Head of caudate nucleus (tissue), 42 donors: ENCODE data around the gene PKMYT1.
A peak's percentile ranks its signal among the peaks of the same experiment; 100 is the strongest.

Source experiments
- DNase-seq, 42 donors: peaks; one replicate each; pipeline versions ENCODE4 v3.0.0 to v3.0.0-alpha.2; 2020 to 2021; ENCODE audit warnings: mixed read lengths in 7 of 42
- intact Hi-C: fragments of 100-400 bp; cut with DNase I; formaldehyde crosslinking; loops from one replicate; pipeline ENCODE4 v1.15.0; 2022

PKMYT1 gene

DNA sequence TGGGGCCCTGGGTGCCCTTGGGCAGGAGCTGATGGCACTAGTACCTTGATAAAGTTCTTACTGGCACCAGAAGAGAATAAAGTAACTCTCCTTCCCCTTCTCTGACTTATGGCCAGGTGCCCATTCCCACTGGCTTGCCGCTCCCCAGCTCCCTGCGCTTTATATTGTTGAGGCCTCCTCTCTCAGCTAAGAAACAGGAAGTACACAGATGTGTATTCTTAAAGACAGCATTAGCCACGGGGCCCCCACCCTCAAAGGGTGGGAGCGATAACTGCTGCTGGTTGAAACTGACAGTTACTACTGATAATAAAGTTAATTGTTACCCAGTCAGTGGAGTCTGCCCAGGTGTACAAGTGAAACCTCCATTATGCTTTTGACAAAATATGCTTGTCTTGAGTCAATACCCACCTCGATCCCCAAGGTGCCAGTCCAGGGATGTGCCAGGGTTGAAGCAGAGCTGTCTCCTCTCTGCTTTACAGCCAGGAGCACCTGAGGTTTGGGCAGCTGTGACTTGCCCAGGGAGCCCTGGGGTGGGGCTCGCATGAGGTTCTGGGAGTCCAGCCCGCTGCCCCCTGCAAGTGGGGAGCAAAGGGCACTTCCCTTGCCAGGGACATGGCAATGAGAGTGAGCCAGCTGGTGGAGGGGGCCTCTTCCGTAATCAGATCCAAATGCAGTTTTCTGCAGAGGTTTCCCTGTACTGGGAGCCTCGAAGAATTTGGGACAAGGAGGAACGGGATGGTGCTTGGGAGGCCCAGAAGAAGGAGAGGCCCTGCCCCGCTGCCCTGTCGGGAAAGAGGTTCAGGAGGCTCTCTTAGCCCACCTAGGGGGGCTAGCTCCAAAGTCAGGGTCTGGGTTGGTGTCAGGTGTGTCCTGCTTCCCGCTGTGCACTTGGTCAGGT lies 27.1 kb upstream of the PKMYT1 start:
- intact Hi-C loops = no loop called here
- no peak for DNase-seq

DNA sequence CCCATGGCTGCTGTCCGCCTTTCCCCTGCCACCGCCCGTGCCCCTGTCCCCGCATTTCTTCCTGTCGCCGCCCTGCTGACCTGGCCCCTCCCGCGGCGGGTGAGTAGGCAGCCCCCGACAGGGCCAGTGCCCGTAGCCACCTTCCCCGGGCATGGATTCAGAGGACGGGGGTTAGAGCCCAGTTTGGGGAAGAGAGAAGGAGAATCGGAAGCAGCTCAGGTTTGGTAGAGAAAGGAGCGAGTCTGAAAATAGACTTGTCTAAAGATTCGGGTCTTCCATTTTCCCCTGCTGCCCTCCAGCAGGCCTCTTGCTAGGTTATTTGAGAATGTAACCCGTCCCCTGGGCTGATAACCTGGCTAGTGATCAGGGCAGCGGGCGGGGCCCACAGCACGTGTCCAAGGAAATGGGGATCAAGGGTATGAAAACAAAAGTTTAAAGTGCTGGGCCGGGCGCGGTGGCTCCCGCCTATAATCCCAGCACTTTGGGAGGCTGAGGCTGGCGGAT lies 24.6 kb upstream of the PKMYT1 start:
- intact Hi-C loops = loop anchor here (2.0 kb wide), 1 partner anchor 18 kb away; the partner anchor contains the start of gene HCFC1R1
- no peak for DNase-seq

DNA sequence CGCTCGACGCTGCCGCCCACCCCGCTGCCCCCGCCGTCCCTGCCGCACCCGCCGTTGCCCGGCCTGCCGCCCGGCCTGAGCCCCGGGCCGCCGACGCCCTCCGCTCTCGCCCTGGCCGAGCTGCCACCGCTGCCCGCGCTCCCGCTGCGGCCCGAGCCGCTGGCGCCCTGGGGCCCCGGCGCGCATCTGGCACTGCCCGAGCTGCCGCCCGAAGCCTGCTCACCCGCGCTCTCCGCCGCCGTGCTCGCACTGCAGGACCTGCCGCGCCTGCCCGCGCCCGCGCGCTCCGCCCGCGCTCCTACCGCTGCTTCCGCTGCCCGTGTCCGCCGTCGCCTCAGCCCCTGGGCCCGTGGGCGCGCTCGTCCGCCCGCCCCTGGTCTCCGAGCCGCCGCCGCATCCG lies 24.1 kb upstream of the PKMYT1 start:
- peak in 2 of 42 donors; percentile 25 to 34 for DNase-seq
- intact Hi-C loops = loop anchor here (2.0 kb wide), 1 partner anchor 18 kb away; the partner anchor contains the start of gene HCFC1R1

DNA sequence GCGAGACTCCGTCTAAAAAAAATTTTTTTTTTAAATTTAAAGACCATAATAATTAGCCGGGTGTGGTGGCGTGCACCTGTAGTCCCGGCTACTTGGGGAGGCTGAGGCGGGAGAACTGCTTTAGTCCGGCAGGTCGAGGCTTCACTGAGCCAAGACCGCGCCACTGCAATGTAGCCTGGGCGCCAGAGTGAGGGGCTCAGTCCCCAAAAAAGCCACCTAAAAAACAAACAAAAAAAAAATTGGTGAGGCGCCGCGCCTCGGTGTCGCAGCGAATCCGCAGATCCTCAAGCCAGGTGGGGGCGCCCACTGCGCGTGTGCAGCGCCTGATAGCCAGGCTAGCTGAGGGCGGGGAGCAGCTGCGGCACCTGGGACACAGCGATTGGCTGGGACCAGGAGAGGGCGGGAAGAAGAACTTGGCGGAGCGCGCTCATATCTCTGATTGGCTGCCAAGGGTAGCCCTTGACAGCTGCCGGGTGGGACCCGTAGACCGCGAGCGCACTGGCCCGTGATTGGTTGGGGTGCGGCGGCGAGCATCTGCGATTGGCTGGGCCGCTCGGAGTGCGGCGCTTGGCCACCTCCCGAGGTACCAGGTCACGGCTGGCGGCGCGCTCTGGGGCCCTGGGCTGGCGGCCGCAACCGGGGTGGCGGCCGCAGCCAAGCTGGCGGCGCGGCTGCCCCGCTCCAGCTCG lies 23.5 kb upstream of the PKMYT1 start:
- intact Hi-C loops = loop anchor here (2.0 kb wide), 1 partner anchor 19 kb away; the partner anchor contains the start of gene HCFC1R1
- peak; percentile 92 to 99 (median 98) for DNase-seq

DNA sequence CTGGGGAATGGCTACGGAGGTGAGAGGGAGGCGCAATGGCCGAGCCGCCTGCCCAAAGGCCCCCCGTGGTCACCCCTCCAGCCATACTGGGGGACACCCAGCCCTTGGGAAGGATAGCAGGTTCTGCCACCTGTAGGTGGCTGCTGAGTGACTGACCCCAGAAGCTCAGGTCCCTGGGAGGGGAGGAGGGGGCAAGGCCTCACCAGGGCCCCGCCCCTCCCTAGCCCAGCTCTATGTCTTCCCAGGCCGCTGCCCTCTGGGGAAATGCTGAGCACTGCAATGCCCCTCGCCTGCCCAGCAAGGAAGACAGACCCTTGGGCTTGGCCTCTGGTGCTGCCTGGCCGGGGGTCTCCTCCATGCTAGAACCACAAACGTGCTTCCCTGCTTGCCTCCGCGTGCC lies 21.1 kb upstream of the PKMYT1 start:
- no peak for DNase-seq
- intact Hi-C loops = no loop called here

DNA sequence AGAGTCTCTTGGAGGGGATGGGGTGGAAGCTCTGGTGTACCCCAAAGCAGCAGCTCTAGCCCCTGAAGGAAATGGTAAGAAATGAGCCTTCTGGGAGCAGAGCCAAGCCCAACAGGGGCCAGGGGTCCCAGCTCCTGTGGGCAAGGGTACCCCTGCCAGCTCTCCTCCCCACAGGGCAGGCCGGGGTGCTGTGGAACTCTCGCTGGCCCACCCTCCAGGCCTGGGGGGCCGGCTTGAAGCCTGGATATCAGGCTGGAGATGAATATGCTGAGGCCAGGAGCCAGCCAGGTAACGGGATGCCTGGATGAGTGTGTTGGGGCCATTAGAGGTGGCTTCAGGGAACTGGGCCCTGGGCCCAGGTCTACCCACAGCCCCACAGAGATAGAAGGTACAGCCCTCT lies 20.3 kb upstream of the PKMYT1 start:
- intact Hi-C loops = no loop called here
- DNase-seq = no peak

DNA sequence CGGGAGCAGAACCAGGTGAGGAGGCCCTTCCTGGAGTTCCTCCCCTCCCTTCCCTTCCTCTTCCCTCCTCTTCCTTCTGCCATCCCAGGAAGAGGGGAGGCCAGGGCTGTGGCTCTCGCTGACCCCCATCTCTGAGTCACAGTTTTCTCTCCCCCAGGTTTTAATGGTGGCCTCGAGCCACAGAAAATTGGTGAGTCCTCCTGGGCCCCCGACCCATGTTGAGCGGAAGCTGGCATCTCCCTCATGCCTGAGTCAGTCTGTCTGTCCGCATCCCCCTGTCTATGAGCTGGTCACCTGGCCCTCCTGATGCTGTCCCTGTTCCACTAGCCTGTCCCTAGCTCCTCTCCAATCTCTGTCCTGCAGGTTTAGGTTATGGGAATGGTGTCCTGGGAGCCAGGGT lies 19.7 kb upstream of the PKMYT1 start:
- DNase-seq = no peak
- intact Hi-C loops = no loop called here

DNA sequence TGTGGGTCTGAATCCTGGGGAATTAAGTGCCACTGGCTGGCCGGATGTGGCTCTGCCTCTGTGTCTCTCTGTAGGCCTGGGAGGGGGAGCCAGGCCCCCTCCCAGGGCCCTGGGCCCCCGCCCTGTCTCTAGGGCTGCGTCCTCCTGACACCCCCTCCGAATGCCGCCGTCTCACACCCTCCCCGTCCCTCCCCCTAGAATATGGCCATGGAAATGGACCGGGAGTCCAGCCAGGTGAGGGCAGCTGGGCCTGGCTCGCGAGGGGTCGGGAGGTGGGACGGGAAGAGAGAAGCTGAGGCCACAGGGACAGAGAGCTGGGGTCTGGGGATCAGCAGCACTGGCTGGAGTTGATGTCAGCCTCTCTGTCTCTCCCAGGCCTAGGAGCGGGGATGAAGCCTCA lies 16.1 kb upstream of the PKMYT1 start:
- intact Hi-C loops = no loop called here
- DNase-seq = no peak

DNA sequence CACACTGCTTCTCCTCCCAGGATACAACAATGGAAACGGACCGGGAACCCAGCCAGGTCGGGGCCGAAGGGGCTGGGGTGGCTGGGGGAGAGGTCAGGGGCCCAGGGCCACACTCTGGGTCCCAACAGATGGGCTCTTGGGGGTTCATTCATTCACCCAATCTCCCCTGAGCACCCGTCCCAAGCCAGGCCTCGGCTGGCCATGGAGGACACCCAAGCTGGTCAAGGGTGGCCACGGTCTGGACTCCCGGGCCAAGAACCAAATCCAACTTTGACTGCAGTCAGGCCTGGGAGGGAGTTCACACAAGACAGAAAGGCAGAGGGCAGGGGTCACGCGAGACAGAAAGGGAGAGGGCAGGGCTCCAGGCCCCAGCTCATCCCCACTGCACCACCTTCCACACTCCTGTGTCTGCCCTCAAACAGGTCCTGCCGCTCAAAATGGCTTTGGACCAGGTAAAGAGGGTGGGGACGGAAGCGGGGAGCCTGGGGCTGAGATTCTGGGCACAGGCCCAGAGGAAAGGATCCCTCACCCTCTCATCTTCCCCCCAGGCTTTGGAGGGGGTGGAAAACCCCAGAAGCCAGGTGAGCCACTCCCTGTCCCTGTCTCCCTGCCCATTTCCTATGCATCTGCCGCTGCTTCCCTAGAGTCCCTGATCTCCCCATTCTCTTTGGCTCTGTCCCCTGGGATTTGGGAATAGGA lies 12.3 kb upstream of the PKMYT1 start:
- DNase-seq = no peak
- intact Hi-C loops = no loop called here

DNA sequence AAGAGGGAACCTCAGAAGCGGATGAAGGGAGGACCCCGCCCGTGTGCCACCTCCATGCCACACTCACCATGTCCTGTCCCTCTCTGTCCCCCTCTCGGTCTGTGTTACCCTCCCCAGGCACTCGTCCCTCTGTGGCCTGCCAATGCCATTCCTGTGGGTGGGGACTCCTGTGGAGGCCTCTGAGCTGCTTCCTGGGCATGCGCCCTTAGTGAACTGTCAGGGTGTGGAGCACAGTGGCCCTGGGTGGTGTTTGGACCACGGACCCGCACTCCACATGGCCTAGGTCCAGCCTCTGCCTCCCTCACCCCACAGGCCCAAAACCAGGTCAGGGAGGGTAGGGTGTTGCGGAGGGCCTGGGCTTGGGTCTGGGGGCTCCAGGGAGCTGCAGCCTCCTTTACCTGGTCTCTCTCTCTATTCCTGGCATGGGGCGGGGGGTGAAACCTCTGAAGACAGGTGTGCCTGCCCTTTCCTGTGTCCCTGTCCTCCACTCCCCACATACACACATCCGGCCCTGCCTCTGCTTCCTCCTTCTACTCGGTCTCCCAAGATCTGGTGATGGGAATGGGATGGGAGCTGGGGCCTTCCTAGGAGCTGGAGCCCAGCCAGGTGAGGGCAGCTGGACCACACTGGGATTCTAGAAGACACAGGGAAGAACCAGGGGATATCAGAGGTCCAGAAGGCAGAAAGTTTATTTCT lies 11.5 kb upstream of the PKMYT1 start:
- DNase-seq = no peak
- intact Hi-C loops = no loop called here

DNA sequence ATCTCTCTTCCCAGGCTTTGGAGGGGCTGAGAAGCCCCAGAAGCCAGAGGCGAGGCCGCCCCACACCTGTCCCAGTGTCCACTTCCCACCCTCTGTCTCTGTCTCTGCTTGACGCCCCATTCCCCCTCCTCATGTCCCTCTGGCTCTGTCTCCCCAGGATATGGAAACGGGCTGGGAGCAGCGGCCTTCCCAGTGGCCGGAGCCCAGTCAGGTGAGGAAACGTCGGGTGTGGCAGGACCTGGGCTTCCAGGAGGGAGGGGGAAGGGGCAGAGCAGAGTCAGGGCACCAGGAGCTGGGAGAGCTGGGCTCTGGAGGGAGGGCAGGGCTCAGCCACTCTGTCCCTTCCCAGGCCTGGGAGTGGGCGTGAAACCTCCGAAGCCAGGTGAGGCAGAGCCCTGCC lies 10.6 kb upstream of the PKMYT1 start:
- no peak for DNase-seq
- intact Hi-C loops = no loop called here

DNA sequence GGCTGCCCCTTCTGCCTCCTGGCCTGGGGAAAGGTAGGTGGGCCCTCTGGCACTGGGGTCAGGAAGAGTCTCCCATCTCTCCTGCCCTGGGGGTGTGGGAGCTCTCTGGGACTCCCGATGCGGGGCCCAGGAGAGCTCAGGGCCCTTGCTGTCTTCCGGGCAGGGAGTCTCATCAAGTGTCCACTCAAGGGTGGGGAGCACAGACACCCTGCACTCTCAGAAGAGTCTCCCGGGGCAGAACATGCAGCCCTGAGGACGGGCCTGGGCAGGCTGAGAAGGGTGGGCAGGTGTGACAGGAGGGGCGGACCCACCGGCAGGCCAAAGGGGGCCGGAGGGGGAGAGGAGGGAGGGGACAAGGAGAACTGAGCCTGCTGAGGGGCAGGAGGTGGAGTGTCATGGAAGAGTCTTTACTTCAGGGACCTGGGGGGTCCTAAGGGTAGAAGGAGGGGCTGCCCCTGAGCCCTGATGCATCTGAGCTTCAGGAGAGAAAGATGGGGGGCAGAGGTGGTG lies 8.4 kb upstream of the PKMYT1 start:
- no peak for DNase-seq

DNA sequence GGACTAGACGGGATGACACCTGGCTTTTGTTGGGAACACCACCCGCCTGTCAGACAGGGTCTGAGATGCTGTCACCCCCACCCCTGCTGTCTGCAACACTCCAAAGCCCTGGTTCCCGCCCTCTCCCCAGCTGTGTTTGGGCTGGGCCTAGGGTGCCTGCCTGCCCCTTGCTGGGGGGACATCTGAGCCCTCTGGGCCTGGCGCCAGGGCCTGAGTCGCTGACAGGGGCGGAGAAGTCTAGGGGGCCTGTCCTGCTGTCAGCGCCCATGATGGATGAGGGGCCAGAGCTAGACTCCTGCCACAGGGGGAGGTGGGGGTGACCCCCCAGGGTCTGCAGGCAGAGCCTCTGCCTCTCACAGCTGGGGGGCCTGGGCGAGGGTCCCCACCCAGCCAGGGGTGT lies 7.6 kb upstream of the PKMYT1 start:
- intact Hi-C loops = no loop called here
- DNase-seq = no peak

More for the DNA sequence above, 8.4 kb upstream of the PKMYT1 start:
- intact Hi-C loops = no loop called here

DNA sequence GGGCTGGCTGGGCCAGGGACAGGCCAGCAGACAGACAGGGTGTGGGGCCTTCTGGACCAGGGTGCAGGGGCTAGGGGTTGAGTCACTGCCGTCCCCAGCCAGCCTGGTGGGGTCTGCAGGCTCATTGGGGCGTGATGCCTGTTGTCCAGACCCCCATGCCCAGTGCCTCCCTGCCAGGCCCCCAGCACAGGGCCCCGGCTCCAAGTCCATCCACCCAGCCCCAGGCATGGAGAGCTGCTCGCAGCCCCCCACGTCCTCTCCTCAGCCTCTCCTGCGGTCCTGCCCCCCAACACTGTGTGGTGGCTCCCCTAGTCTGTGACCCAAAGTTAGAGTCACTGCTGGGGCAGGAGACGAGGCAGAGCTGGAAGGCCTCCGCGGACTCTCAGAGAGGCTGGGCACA lies 7.0 kb upstream of the PKMYT1 start:
- no peak for DNase-seq
- intact Hi-C loops = no loop called here

DNA sequence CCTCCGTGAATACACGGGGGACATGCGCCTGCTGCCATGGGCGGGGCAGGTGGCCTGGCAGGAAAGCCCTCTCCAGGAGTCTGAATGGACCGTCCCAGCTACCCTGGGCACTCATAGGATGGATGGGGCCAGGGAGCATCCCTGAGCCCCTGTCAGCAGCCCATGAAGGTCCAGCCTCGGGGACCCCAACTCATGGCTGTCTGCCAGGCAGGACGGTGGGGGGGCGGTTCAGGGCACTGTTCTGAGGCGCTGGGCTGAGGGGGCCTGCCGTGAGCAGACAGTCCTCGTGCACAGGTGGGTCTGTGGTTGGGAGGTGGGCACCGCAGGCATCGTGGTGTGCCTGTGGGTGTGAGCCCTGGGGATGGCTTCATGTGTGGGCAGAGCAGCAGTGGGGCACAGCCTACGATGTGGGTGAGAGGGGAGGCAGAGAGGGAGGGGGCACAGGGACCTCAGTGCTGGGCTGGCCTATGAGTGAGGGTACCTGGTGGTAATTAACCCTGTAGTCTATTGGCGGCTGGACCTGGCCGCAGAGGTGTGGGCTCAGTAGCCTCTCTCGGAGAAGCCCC lies 6.5 kb upstream of the PKMYT1 start:
- intact Hi-C loops = no loop called here
- no peak for DNase-seq

DNA sequence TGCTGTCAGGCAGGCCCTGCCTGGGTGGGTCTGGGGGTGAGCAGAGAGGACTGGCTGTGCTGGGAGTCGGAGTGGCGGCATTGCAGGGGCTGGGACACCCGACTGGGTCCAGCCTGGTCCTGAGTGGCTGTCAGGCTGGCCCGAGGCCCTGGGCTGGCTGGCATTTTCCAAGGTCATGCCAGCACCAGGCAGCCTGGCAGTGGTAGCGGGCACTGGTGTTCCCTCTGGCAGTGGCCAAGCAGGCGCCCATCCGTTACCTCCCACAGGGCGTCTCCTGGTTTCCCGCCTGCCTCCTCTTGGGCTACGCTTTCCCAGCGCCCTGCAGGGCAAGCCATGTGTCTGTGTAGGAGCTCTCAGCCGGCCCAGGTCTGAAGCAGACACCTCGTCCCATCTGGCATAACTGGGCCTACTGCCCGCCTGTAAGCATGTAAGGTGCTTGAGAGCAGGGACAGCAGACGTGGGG lies 5.7 kb upstream of the PKMYT1 start:
- intact Hi-C loops = no loop called here
- DNase-seq = no peak

DNA sequence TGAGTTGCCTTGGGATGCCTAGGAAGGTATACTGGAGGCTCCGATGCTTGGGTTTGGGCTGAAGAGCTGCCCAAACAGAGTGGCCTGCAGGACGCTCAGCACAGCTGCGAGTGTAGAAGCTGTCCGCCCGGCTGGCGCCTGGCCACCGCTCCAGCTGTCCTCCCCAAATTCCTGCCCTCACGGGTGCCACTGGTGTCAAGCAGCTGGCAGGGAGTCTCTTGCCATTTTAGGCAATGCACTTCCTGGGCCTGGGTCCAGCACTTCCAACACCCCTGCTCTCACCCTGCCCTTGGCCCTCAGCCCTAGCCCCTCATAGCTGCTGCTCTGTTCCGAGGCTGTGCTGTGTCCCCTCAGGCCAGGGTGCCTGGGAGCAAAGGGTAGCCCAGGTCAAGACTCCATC lies 5.2 kb upstream of the PKMYT1 start:
- no peak for DNase-seq
- intact Hi-C loops = no loop called here

DNA sequence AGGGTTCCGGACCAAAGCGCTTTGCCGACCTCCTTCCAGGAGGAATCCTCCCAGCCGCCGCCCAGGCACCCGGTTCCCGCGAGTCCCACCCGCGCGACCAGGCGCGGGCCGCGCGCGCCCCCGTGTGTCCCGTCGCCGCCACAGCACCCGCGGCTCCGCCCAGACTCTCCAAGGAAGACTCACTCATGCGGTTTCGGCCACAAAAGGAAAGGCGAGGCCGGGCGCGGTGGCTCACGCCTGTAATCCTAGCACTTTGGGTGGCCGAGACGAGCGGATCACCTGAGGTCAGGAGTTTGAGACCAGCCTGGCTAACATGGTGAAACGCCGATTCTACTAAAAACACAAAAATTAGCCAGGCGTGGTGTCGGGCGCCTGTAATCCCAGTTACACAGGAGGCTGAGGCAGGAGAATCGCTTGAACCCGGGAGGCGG lies 3.5 kb upstream of the PKMYT1 start:
- peak; percentile 53 to 93 (median 84) for DNase-seq
- intact Hi-C loops = no loop called here
